Cardiac atrium fibroblast (primary cell): Measurements from ENCODE around the gene WDR76. TPM values are rescaled to one million over a fixed set of nuclear protein-coding genes. Genes with fewer than 3 reads are reported as not detected.

Source experiments
- total RNA-seq: library from RNA; depleted of rRNA; stranded (reverse); fragments of >200 nt; gene quantifications from 2 replicates; pipeline ENCODE4 v1.2.3, GENCODE V29; 2015

WDR76 gene
- total RNA-seq, result 3.4 and 4.7 TPM in 2 replicates

DNA sequence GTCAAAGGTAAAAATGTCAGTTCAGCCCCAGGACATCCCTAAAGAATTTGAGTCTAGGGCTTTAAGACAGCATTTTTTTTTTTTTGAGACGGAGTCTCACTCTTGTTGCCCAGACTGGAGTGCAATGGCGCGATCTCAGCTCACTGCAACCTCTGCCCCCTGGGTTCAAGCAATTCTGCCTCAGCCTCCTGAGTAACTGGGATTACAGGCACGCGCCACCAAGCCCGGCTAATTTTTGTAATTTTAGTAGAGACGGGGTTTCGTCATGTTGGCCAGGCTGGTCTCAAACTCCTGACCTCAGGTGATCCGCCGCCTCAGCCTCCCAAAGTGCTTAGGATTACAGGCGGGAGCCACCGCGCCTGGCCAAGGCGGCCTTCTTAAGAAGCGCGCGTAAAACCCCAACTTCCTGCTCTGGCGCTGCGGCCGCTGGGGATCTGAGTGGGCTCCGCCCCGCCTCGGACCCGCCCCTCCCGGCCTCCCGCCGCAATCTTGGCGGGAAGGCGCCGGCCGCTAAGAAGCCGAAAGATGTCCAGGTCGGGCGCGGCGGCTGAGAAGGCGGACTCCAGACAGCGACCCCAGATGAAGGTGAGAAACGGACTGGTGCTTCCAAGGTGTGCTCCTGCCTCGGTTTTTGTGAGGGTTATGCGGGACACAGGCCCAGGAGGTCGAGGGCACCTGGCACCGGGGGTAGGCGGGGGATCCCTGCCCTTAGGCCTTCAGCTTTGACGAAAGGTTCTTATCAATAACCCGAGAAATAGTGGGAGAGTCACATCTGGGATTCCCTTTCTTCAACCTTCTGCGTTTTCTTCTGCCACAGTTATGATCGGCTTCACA, at the start of gene WDR76:
TSS of gene WDR76 (plus strand) at position 495 of the 834 bp plus-strand sequence. CDS start at position 526, 31 bp downstream.

DNA sequence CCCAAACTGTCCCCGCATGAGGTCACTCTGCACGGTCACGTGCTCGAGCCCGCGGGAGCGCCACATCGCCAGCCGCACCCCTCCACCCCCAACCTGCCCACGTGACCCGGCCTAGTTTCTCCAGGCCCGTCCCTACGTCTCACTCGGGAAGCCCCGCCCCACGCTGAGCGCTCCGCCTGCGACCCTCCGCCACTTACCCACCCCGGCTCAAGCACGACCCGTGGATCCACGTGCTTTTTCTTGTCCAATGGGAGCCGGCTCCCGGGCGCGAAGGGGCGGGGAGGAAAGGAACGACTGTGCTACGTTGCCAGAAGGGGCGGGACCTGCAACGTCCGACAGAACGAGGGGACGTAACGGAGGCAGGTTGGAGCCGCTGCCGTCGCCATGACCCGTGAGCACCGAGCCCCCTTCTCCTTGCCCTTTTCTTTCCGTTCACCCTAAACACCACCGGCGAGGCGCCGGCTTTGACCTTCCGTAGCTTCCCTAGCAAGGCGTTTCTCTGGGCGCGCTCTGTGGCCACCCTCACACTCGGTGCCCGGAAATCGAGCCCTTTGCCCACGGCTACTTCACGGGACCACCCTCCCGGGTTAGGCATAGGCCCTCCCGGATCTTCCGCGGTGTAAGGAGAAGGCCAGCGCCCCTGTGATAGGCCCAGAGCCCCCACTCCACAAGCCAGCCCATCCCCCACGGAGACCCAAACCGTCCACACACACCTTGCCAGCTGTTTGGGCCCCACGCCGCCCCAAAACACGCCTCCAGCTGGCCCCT, 34.6 kb upstream of the WDR76 start, which contains the start of gene SERF2:
TSS of gene SERF2 (plus strand) at position 328 of the 768 bp plus-strand sequence. CDS start at position 385, 57 bp downstream.

DNA sequence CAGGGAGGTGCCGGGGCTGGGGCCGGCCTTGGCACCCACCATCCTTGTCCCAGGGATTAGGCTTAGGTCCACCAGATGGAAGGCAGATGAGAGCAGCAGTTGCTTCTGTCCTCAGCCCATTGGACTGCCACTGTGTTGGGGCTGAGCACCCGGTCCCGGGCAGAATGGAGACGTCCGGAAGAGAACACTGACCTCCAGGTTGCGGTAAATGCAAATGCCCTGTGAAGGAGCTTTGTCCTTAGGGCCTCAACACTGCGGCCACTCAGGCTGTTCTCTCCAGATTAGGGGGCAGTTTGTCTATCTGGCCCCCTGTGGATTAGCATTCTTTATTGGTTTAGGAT, 26.9 kb upstream of the WDR76 start, which contains the start of gene SERINC4:
TSS of gene SERINC4 (minus strand) at position 276 of the 341 bp plus-strand sequence. CDS start at position 42, 234 bp downstream.

DNA sequence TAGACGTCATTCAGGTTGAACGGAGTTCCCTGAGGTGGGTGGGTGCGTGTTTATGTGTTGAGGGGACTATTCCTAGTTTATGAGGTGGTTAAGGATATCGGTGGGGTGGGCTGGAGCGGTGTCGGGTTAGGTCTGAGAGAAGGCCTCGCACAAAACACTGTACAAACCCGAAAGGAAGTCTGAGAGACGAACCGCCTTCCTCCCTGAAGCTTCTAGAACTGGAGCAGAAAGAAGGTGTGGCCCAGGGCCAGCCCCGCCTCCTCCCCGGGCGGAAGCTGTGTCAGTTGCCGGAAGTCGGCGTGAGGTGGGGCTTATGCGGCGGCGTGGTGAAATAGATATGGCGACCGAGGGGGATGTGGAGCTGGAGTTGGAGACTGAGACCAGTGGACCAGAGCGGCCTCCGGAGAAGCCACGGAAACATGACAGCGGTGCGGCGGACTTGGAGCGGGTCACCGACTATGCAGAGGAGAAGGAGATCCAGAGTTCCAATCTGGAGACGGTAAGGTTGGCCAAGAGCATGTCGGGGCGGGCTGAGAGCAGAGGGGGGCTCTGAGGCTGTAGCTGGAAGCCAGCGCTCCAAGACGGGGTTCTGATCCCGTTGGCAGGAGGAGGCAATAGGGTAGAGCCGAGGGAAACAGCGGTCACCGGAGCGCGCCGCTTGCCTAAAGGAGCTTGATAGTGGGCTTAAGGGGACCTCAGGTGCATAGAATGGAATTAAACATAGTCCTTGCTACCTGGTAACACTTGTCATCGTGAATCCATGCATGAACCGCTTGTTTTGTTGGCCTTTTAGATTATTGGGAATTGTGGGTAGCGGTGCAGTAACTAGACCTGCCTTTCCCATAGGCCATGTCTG, 26.3 kb upstream of the WDR76 start, which contains the start of gene HYPK:
TSS of gene HYPK (plus strand) at position 314 of the 856 bp plus-strand sequence. CDS start at position 338, 24 bp downstream.

DNA sequence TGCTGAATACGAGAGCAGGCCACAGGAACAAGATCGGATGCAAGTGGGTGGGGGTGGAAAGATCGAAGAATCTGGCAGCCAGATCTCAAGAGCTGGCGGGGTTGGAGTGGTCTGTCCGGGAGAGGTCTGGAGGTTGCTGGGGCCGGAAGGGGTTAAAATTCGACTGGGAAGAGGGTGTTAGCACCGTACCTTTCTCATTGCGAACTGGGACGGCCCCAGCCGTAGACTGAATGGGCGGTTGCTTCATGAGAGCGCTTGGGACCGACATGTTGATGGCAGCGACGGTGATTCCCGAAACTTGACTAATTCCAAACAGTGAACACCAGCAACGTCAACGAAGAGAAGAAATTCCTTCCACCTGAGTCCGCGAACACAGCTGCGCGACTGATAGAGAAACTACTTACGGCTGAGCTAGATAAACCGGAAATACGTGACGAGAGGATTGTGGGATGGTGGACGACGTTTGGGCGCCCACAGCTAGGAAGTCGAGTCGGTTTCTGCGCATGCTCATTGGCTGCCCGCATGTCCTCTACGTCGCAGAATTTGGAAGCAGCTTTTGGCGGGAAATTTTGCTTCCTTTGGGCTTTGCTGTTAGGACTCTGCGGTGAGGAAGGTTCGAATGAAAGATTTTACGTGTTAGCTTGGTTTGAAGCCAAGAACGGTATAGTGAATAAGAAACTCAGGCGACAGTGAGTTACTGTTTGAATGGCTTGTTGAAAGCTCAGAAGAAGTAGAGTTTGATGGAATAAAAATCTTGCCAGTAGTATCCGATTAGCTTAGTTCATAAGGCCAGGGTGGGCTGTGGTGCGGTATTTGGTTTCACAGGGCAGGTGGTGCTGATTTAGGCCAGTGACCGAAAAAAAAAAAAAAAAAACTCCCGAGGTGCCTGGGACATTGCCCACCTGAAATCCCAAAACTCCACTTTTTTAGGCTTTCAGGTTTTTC, 2.2 kb upstream of the WDR76 start, which contains the start of gene MFAP1:
TSS of gene MFAP1 (minus strand) at position 389 of the 945 bp plus-strand sequence. CDS start at position 268, 121 bp downstream.

Other genes with a start within 250 kb of the WDR76 start
- gene PPIP5K1, start 236.8 kb upstream of the WDR76 start, total RNA-seq, result 9.6 and 18.1 TPM in 2 replicates
- gene CKMT1B, start 233.0 kb upstream of the WDR76 start, total RNA-seq, result not detected in 2 replicates
- not detected in 2 replicates for gene STRC, start 208.2 kb upstream of the WDR76 start, total RNA-seq
- gene CATSPER2, start 178.2 kb upstream of the WDR76 start, total RNA-seq, result under 0.01 TPM in 1 of 2 replicates, not detected in the other
- gene CKMT1A, start 133.1 kb upstream of the WDR76 start, total RNA-seq, result not detected in 2 replicates
- gene PDIA3, start 80.6 kb upstream of the WDR76 start, total RNA-seq, result 411 and 442 TPM in 2 replicates
- gene ELL3, start 50.0 kb upstream of the WDR76 start, total RNA-seq, result 1.3 and 1.6 TPM in 2 replicates
- gene SERF2, start 34.7 kb upstream of the WDR76 start, total RNA-seq, result 1,432 and 2,009 TPM in 2 replicates
- not detected in 2 replicates for gene SERINC4, start 26.8 kb upstream of the WDR76 start, total RNA-seq
- 7.8 and 17.5 TPM in 2 replicates for gene HYPK, start 26.4 kb upstream of the WDR76 start, total RNA-seq
- 14.4 and 23.0 TPM in 2 replicates for gene MFAP1, start 2.3 kb upstream of the WDR76 start, total RNA-seq